Omental fat pad (tissue), 4 donors: ENCODE data around the gene NCOA3. TPM values are rescaled to one million over a fixed set of nuclear protein-coding genes. Genes with fewer than 3 reads are reported as not detected.

Source experiments
- ATAC-seq: fragments of 150-250 bp; one replicate; pipeline ENCODE4 v1.9.1; 2016; ENCODE audit warnings: mild to moderate bottlenecking, moderate library complexity; ENCODE audit not compliant: low FRiP score
- DNase-seq: peaks from one replicate; pipeline ENCODE4 v3.0.0-alpha.2; 2019; ENCODE audit warnings: low spot score
- total RNA-seq, 4 donors: library from RNA; depleted of rRNA; stranded (reverse); fragments of >200 nt; gene quantifications; one replicate each; pipeline ENCODE4 v1.1.0, GENCODE V29; 2016
- TF ChIP-seq, protein P1 (sequence below), 3 donors: fragments of 450-650 bp; IDR thresholded peaks; one replicate each; pipeline ENCODE4 v1.5.1; 2016 to 2017; ENCODE audit warnings: antibody characterized with exemption in 3 of 3, mild to moderate bottlenecking in 3 of 3, moderate library complexity in 2 of 3

Gene NCOA3
- total RNA-seq, 4 donors from 2014 or later, result 33.7 to 70.6 (median 43.7) TPM

DNA sequence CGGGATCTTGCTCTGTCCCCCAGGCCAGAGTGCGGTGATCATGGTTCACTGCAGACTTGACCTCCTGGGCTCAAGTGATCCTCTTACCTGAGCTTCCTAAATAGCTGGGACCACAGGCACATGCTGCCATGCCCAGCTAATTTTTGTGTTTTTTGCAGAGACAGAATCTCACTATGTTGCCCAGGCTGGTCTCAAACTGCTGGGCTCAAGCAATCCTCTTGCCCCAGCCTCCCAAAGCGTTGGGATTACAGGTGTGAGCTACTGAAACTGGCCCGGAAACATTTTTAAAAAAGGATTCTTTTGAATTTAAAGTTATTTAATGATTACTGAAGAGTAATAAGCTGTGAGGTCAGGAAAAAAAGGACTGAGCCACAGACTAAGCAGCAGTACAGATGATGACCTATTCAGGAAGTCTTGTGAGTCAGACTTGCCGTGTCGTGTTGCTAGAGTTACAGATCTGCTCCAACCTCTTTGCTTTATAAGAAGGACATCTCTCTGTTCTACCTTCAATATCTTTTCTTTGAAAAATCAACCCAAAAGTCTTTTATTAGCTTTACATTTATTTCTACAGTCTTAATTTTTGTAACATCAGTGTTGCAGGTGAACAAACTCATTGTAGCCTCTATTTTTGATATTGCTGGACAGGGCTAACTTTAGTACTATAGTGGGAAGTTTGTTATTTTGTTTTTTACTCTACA is 108.7 kb downstream of the NCOA3 start:
- no peak for ATAC-seq
- DNase-seq, result peak; percentile 49

DNA sequence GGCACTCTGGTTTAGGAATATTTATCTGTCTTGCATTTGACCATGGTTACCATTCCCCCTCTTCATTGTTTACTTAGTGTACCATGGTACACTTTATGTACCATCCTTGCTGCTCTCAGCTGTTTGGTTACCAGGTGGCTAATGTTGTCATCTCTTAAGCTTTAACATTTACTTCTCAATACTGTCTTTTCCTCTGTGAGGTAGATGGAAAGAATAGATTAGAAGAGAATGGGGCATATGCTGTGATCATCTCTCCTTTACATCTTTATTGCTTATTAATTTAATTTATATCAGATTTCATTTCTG is 109.2 kb downstream of the NCOA3 start:
- no peak for ATAC-seq
- no peak for DNase-seq

More for the DNA sequence above, 108.7 kb downstream of the NCOA3 start:
- TF ChIP-seq, protein P1, sequence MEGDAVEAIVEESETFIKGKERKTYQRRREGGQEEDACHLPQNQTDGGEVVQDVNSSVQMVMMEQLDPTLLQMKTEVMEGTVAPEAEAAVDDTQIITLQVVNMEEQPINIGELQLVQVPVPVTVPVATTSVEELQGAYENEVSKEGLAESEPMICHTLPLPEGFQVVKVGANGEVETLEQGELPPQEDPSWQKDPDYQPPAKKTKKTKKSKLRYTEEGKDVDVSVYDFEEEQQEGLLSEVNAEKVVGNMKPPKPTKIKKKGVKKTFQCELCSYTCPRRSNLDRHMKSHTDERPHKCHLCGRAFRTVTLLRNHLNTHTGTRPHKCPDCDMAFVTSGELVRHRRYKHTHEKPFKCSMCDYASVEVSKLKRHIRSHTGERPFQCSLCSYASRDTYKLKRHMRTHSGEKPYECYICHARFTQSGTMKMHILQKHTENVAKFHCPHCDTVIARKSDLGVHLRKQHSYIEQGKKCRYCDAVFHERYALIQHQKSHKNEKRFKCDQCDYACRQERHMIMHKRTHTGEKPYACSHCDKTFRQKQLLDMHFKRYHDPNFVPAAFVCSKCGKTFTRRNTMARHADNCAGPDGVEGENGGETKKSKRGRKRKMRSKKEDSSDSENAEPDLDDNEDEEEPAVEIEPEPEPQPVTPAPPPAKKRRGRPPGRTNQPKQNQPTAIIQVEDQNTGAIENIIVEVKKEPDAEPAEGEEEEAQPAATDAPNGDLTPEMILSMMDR (IDR thresholded peaks at IDR 0.05), result no peak

DNA sequence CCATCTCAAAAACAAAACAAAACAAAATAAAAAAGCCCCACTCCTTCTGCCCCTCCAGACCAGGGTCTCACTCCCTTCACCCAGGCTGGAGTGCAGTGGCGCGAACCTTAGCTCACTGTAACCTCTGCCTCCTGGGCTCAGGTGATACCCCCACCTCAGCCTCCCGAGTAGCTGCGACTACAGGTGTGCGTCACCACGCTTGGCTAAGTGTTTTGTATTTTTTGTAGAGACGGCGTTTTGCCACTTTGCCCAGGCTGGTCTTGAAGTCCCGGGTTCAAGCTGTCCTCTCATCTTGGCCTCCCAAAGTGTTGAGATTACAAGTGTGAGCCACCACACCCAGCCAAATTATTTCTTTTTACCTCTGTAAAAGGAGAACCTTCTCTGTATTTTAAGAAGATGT is 110.1 kb downstream of the NCOA3 start:
- TF ChIP-seq, protein P1 (IDR thresholded peaks at IDR 0.05), result no peak
- no peak for DNase-seq
- ATAC-seq, result no peak

More for the DNA sequence above, 109.2 kb downstream of the NCOA3 start:
- TF ChIP-seq, protein P1 (IDR thresholded peaks at IDR 0.05), result no peak

DNA sequence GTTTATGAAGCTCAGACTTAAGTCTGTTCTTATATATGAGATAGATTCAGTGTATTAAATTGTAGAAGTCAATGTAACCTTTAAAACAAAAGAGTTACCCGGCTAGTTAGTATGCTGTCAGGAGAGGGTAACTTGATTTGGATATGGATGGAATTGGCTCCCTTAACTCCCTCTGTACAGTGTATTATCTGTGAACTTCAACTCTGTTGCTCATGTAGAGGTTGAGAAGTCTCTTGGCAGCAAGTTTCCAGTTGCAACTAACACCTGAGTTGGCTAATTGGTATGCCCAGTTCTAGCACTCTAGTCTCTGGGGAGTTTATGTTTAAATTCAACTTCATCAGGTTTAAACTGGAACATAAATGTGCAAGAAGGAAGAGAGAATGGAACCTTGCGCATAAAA is 111.0 kb downstream of the NCOA3 start:
- DNase-seq (no peak), ATAC-seq (no peak)
- TF ChIP-seq, protein P1 (IDR thresholded peaks at IDR 0.05), result no peak

DNA sequence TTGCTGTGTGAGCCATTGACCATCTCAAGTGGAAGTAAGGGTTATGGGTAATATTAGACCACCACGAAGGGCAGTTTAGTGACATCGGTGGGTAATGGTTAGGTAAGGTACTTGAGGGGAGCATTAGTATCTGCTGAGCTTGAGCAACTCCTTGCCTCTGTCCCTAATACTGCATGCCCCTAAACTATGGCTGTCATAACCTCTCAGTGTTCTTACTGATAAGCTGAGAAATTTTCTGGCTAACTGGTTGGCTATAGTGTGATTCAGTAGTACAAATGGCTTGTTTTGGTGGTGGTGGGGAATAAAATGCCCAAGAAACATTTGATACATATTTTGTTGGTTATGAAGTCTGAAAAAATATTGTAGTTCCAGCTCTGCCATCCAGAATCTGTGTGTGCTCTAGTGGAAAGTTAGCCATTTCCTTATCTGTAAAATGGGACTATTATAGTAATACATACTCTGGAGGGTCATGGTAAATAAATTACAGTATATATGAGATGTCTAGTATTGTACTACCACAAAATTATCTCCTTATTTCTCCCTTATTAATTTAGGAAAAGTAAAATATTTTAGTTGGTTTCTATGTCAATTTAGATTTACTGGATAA is 113.1 kb downstream of the NCOA3 start:
- TF ChIP-seq, protein P1 (IDR thresholded peaks at IDR 0.05), result no peak
- ATAC-seq (no peak), DNase-seq (no peak)

DNA sequence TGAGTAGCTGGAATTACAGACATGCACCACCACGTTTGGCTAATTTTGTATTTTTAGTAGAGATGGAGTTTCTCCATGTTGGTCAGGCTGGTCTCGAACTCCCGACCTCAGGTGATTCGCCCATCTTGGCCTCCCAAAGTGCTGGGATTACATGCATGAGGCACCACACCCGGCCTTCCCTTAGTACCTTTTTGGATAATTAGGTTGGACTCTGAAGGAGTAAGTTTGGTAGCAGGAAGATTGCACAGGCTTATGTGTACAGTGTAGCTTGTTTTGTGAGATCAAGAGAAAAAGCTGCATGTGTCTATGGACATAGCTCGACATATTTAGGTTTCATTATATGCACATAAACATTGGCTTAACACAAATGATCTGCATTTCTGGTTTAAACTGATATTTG is 116.8 kb downstream of the NCOA3 start:
- DNase-seq, result no peak
- no peak for ATAC-seq
- TF ChIP-seq, protein P1 (IDR thresholded peaks at IDR 0.05), result no peak
